Renal pelvis (tissue), 4 donors: ENCODE results near the gene SLC16A12. TPM values are rescaled to one million over a fixed set of nuclear protein-coding genes. Genes with fewer than 3 reads are reported as not detected.
A peak's percentile ranks its signal among the peaks of the same experiment; 100 is the strongest.
"Not testable (repeated sequence)": the region's sequence is repeated elsewhere in the genome, so short reads cannot be mapped to it uniquely, and the experiment has no call there.

Experiments used
- DNase-seq: peaks from one replicate; pipeline ENCODE4 v3.0.0-alpha.2; 2013
- polyA plus RNA-seq, 3 donors: library from polyadenylated mRNA; unstranded; fragments of 120-200 nt; gene quantifications; one replicate each; pipeline ENCODE4 v1.2.1, GENCODE V29; 2013; ENCODE audit not compliant: insufficient read length in 3 of 3

SLC16A12 gene
- polyA plus RNA-seq, 3 donors = 18.7 to 32.1 (median 29.7) TPM

DNA sequence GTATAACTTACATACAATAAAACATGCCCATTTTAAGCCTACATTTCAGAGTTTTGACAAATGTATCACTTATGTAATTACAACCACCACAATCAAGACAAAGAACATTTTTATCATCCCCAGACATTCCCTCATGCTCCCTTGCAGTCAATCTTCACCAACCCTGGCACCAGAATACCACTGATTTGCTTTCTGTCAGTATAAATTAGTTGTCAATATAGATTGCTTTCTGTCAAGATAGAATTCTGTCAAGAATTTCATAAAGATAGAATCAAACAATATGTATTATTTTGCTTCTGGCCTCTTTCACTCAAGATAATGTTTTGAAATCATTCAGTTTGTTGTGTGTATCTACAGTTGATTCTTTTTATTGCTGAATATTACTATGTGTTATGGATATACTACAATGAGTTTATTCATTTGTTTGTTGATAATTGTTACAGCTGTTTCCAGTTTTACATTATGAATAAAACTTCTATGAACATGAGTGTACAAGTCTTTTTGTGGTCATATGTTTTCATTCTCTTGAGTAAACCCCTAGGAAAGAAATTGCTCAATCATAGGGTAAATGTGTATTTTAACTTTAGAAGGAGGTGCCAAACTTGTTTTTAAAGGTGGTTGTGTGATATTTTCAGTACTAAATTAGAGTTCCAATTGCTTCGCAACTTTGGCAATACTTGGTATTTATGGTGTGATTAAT is 64.1 kb downstream of the SLC16A12 start:
- no peak for DNase-seq

DNA sequence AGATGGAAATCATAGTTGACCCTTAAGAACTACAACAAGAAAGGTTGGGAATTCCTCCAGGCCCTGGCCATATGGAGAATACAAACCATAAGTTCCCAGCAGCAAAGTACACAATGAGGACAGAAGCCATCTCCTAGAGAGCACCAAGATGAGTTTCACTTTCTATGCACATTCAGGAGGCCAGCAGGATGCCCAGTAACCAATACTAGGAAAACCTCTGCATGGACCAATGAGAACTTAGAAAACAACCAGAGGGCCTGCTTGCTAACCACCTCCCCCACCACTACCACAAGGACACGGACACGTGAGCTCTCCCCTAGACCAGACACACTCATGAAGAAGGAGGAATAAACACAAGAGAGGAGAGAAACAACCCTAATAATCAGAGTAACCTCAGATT is 64.8 kb downstream of the SLC16A12 start:
- no peak for DNase-seq

DNA sequence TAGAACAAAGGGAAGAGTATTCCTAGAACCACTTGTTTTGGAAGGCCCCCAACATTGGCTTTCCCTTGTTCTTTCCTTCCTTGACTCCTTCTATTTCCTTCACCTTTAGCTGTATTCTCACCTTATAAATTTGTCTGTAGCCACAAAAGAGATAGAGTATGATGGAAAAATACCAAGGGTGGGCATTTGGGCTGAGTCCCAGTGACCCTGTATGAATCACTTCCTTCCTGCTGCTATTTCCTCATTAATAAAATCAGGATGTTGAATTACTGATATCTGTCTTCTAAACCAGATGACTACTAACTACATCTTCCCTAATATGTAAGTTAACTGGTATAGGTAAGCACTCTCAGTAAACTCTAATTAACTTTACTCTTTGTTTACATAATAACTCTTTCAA is 65.9 kb downstream of the SLC16A12 start:
- DNase-seq = no peak

DNA sequence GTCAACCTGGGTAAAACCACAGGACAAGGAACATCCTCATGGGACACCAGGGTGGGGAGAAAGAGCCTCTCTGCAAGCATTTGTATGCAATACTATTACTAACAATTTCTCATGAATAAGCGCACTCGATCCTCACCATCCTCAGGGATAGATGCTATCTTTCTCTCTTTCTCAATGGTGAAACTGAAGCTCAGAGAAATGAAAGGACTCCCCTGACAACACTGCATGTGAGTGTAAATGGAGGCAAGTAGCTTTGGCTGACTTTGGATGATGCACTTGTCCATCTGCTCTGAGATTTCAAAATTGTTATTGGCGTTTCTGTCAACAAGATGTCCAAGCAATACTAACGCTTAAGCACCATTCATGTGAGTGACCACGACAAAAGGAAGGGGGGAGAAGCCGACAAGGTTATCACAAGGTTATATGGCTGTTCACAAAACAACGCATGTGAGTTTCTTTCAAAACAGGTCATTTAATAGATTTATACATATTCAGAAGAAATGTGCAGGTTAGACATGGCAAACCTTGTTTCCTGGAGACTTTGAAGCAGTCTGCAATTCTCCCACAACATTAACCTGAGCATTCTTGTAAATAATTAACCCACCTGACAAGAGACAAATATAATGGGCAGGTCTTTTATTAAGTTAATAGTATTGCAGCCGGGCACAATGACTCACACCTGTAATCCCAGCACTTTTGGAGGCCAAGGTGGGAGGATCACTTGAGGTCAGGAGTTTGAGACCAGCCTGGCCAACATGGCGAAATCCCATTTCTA is 67.0 kb downstream of the SLC16A12 start:
- DNase-seq = no peak

DNA sequence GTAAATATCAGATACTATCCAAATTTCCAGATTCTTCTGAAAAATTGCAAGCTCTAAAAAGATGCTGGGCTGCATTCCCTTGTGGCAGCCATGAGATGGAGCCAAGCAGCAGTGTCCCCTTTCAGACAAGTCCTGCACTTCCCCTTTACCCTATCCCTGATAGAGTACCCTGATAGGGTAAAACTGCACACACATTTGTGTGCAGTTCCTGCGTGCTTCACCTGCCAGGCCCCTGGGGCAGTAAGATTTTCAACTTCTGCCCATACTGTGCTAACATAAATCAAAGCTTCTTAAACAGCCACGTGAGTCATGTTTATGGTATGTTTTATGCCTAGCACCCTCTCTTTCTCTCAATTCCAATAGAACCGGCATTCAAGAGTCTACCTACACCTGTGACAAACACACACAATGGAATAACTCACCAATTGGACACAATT is 68.8 kb downstream of the SLC16A12 start:
- DNase-seq = no peak

DNA sequence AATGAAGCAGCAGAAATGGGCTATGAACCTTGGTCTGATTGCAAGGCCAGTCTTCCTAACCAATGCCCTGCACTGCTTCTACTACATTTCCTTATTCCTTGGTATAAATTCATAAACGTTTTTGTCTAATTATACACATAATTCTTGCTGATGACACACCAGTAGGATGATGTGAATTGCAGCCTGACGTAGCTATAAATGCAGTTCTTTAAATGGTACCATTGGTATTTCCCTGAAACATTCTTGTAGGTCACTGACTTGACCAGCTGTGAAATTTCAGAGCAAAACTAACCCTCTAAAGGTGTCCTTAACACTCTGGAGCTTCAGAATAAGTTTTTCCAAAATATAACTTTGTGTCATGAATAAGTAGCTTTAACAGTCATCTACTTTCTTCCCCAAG is 70.2 kb downstream of the SLC16A12 start:
- DNase-seq = no peak

DNA sequence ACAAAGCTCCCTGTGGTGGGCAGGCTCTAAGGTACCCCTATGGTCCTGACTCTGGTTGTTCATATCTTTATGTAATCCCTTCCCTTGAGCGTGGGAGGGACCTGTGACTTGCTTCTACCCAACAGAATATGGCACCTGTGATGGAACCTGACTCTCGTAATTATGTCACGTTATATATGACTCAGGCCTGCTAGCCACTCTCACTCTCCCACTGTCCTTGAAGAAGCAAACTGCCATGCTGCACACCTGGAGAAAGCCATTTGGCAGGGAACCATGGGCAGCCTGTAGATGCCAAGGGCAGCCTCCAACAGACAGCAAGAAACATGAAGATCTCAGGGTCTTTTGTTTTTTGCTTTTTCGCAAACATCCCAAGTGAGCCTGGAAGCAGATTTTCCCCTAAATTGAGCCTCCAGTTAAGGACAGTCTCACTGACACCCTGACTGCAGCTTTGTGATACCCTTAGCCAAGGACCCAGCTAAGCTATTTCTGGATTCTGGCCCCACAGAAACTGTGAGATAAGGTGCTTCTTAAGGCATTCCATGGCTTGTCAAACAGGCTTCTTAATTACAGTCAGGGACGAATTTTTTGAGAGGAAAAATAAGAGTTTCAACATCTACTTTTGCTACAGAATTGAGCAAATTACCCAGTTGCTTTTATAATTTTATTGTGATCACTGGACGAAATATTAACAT is 71.4 kb downstream of the SLC16A12 start:
- no peak for DNase-seq

DNA sequence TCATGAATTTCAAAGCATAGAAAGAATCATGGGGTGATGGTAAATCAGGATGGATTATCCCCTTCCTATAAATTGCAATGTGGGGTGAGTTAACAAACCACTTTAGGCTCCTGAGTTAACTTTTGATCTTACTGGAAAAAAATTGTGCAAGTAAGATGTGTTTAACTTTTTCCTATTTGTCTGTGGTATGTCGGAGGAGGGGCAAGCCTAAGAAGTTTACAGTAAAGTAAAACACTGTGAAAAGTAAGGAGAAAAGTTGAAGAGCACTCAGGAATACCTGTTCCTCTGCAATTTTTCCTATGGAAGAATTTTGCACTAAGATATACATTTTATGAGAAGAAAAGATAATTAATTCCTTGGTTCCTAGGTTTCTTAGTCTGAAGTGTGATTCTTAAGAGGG is 76.6 kb downstream of the SLC16A12 start:
- DNase-seq = no peak

DNA sequence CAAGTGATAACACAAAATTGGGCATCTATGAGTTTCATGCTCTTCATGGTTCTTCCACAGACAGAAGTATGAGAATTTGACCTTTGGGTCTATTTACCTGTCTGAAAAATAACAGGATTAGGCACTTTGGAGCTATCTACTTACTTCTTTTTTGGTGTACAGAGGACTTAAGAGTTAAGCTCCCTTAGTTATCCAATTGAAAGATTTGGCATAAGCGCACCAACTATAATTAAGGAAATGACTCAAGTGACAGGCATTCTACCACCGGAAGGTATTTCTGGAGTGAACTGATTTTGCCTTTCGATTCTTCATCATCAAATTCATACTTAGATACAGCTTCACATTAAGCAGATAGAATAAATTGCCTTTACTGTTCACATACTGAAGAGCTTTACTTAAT is 77.1 kb downstream of the SLC16A12 start:
- no peak for DNase-seq

DNA sequence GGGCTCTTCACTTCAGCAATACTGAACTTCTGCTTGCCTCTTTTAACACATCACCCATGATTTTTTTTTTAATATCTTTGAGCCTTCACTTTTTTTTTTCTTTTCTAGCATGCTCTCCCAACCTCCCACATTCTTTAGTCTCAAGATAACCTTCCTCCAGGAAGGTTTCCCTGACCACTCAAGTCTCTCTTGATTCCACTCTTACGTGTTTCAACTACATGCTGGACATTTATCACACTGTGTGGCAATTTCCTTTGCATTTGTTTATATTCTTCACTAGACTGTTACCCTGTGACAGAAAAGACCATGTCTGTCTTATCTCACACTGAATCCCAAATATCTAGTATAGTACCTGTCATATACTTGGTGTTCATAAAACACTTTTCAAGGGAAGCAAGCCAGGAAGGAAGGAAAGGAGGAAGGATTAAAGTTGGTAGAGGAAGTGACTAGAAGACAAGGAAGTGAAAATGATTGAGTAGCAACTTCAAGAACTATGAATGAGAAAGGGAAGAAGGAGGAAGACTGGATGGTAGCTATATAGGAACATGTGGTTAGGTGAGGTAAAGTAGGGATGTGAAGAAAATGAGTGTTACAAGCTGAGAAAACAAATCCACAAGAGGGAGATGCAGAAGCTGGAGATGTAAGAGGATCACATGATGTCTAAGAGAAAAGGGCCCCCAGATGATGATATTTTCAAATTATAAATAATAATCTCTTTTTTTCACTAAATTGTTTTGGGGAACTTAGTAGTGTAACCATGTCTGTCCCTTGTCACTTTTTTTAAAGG is 80.6 kb downstream of the SLC16A12 start:
- no peak for DNase-seq

DNA sequence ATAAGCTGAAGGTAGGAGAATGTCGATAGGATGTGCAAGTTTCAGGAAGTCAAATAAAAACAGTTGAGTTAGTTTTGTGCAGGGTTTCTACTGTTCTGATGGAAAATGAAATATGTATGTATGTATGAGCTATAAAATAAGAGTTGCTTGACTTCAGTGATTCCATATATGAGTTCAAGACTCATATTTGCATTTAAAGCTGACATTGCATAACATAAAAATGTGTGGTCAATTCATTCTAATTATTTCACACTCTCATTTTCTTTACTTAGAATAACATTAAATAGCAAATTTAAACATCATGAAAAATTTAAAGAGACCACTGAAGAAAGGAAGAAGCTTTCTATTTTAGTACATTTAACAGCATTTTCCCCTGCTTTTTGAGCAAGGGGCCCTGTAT is 83.2 kb downstream of the SLC16A12 start:
- no peak for DNase-seq

DNA sequence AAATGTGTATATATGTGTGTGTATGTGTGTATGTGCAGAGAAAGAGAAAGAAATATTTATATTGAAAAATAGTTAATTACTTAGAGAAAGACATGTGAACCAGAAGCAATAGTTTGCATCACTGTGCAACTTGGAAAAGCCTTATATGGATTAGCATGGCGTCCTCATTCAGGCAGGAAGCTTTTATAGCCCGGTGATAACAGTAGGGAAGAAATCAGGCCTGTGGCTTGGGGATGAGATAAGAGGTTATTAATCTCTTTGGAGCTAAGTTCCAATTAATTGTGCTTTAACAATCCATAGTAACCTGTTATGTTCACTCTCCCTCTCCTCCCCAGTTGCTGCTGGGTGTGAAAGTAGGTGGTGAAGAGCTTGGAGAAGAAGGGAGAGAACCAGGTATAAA is 84.5 kb downstream of the SLC16A12 start:
- DNase-seq = no peak

DNA sequence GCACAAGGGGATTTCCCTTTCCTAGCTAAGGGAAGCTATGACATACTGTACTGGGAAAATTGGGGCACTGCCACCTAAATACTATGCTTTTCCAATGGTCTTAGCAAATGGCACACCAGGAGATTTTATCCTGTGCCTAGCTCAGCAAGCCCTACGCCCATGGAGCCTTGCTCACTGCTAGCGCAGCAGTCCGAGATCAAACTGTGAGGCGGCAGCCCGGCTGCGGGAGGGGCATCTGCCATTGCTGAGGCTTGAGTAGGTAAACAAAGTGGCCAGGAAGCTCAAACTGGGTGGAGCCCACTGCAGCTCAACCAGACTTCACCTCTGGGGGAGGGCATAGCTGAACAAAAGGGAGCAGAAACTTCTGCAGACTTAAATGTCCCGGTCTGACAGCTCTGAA is 90.6 kb downstream of the SLC16A12 start:
- not testable (repeated sequence) for DNase-seq

DNA sequence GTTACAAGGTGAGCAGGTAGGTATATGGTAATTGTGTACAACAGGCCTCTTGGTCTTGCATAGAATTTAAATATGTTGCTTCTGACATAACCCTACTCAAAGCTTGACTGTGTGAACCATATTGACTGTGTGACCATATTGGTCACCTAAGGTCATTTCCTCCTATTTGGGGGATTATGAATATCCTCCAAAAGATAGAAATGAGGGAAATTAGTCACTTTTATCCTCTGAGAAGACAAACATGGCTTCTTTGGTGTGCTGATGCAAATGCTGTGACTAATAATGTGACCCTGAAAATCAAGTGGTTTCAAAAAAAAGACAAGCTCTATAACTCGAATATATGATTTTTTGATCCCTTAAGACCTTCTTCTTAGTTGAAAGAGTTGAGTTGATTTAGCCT is 93.1 kb downstream of the SLC16A12 start:
- no peak for DNase-seq

DNA sequence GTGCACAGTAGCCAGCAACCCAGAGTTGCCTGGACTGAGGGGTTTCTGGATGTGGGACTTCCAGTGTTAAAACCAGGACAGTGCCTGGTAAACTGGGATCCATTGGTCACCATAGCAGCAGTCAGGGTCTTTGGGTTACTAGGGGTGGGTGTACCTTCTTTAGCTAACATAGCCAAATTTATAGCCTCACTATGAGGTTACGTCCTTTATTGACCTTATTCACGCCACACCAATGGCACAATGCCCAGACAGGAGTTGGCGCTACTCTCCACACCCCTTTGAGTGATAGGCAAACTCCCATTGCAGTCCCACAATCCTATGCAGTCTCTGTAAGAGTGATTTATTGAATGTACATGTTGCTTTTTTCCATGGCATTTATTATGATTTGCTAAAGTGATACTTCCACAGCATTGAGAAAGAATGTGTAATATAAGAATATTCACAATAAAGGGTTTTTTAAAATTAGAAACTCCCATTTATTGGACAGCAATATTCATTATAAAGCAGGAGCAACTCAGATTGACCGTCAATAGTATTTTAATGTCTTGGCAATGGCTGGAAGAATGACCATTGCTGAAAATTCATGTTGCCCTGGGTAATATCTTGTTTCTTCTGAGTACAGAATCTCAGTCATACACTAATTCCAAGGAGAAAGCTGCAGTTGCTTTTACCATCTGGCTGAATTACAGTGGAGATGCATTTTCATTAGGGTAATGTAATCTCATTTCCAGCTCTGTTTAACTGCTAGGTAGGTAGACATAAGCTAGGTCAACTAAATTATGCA is 95.0 kb downstream of the SLC16A12 start:
- no peak for DNase-seq

DNA sequence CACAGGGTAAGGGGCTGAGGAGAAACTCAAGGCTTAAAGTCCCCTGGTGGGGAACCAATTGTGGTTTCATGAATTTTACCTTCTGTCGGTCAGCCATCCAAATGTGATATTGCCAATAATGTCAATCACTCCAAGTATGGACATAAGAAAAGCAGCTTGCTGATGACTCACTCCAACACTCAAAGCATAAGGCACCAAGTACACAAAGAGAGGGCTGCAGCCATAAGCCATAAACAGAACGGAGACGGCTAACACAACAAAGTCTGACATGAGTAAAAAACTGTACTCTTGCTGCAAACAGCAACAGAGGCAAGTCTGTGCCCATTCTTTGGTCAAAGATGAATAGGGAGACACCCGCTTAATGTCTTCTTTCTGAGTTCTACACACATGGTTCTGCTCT is 96.9 kb downstream of the SLC16A12 start:
- no peak for DNase-seq

DNA sequence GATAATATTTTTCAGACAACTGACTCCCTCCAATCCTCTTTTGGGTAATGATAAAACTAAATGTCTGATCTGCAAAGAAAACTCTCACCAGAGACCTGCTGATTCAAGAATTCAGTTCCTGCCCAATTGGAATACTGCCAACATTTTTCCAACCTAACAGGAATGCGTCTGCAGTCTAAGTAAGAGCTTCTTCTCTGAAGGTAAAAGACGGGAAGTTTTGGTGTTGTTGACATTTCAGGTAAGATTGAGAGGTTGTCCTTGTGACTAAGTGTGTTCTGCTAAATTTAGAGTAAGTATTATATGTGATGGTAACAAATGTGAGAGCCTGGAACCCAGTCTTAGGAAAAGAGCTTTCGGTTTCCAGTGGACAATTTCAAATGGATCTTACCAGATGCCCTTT is 103.4 kb downstream of the SLC16A12 start:
- DNase-seq = peak; percentile 31

DNA sequence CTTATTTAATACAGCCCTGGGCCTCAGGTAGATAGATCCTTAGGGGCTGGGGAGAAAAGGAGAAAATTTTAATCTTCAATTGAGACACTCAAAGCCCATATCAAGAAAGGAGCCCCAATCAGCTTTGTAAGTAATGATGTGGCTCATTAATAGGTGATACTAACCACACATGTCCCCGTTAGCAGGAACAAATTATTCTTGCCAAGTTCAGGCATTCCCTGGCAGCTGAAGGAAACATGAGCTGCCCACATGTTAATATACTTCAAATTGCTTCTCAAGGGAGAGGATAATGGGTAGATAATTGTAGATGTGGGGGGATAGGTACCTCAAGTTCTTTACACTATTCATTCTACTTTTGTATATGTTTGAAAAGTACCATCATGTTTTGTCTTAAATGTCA is 106.5 kb downstream of the SLC16A12 start:
- DNase-seq = no peak

DNA sequence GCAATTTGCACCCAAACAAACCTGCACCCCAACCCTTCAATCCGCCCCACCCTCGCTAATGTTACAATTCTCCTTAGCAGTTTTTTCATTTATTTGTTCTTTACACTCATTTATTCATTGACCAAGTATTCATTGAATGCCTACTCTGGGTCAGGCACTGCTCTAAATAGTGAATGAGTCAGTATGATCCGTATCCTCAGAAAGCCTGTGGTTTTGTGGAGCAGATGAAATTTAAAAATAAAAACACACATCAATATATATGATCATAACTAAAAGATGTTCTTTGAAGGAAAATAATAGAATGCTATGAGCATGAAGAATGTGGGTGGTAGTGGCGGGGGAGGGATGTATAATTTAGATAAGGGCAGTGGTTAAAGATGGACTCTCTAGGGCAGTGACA is 107.8 kb downstream of the SLC16A12 start:
- no peak for DNase-seq

DNA sequence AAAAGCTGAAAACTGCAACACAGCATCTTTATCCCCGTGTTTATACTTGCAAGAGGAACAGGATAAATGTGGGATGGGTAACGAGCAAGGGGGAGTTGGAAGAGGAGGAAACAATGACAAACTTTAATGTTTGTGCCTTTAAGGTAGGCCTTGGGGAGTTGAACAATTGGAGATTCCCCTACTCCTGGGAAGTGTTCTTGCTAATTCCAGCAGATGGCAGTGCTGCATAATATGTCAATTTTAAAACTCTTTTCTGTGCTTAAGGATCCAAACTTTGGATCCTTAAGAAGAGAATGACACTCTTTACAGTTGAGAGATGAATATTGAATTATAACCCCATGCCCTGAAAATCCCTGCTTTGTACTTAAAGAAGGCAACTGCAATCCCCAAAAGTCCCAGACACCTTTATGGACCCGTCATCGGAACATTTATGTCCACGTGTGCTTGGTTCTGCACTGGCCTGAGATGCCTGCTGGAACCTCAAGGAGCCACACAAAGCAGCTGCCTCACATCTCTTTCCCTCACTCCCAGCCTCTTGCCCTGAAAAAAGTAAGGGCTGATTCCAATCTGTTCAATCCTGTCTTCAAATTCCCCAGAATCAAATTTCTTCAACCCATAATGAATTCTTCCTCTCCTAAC is 109.0 kb downstream of the SLC16A12 start:
- DNase-seq = peak; percentile 52

DNA sequence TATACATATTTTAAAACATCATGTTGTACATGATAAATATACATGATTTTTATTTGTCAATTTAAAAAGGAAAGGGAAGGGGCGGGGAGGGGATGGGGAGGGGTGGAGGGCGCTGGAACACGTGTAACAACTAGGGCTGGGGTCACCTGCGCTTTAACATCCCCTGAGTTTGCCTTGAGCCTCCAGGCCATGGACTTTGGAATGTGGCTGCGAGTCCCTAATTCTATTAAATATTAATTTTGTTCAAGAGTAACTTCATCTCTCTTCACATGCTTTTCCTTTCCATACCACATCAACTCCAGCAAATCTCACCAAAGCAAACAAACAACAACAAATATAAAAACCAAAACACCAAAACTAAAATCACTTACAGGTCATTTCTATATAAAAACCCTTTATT is 110.4 kb downstream of the SLC16A12 start:
- peak; percentile 19 for DNase-seq
